Ovary (tissue), 9 donors: Measurements from ENCODE around the gene VPS11. TPM values are rescaled to one million over a fixed set of nuclear protein-coding genes. Genes with fewer than 3 reads are reported as not detected.
"Not testable (repeated sequence)": the region's sequence is repeated elsewhere in the genome, so short reads cannot be mapped to it uniquely, and the experiment has no call there.

Experiments
- DNase-seq, 5 donors: peaks; one replicate each; pipeline ENCODE4 v3.0.0-alpha.2; 2019 to 2020
- H3K27ac ChIP-seq, 2 donors: fragments of 200-600 bp; one replicate each; pipeline versions ENCODE4 v1.5.1 to v1.8.0; 2019 to 2022
- H3K27me3 ChIP-seq: fragments of 200-600 bp; one replicate; pipeline ENCODE4 v1.8.0; 2022
- H3K36me3 ChIP-seq: fragments of 200-600 bp; sonication (generic); one replicate; pipeline ENCODE4 v1.5.1; 2019
- H3K4me1 ChIP-seq: one replicate; pipeline ENCODE4 v1.8.1; 2013; ENCODE audit warnings: mild to moderate bottlenecking, moderate library complexity; ENCODE audit not compliant: insufficient read depth
- H3K4me3 ChIP-seq: fragments of 200-600 bp; sonication (generic); one replicate; pipeline ENCODE4 v1.5.1; 2017
- H3K9me3 ChIP-seq, 2 donors: fragments of 200-600 bp in 1 of 2; sonication (generic) in 1 of 2; one replicate each; pipeline versions ENCODE4 v1.5.1 to v1.8.1; 2013 to 2019; ENCODE audit warnings: mild to moderate bottlenecking in 1 of 2, moderate library complexity in 1 of 2
- EP300 ChIP-seq: sonication (generic); formaldehyde crosslinking; IDR thresholded peaks from one replicate; pipeline ENCODE4 v1.6.1; 2017; ENCODE audit warnings: antibody characterized with exemption
- POLR2A ChIP-seq: fragments of 450-650 bp; IDR thresholded peaks from one replicate; pipeline ENCODE4 v1.6.1; 2017; ENCODE audit warnings: antibody characterized with exemption, mild to moderate bottlenecking, moderate library complexity
- WGBS, 3 donors: extraction: QIAGEN DNeasy Blood & Tissue Kit in 1 of 3; methylation state at CpG; one replicate each; pipeline versions ENCODE4 v1.1.5 to v1.1.7; 2013 to 2017; 5-methylcytosine and 5-hydroxymethylcytosine counted together
- intact Hi-C, 4 donors: fragments of 100-400 bp; cut with DNase I; formaldehyde crosslinking; loops; one replicate each; pipeline versions ENCODE4 v1.11.0 to v1.15.1; 2022 to 2023
- polyA plus RNA-seq, 2 donors: library from polyadenylated mRNA; stranded (reverse); fragments of 200-250 nt in 1 of 2; fragments of 350-450 nt in 1 of 2; fragmentation: Illumina TruSeq in 1 of 2; extraction: RNeasy Lipid Tissue Mini Kit (QIAGEN cat#74804) in 1 of 2; gene quantifications; one replicate each; pipeline ENCODE4 v1.2.3, GENCODE V29; 2013 to 2014
- total RNA-seq, 7 donors: library from RNA; depleted of rRNA in 2 of 7; stranded (reverse); fragments of >200 nt in 2 of 7; fragmentation: NEBNext Ultra II Directional in 3 of 7; extraction: Animal tissue kit (Norgen Biotek cat#: 25700) in 3 of 7; gene quantifications; one replicate each; pipeline versions ENCODE4 v1.1.0 to v1.2.4, GENCODE V29; 2016 to 2023
- TF ChIP-seq, protein P1 (sequence below), 3 donors: fragments of 450-650 bp in 2 of 3; fragments of 200-600 bp in 1 of 3; IDR thresholded peaks; one replicate each; pipeline versions ENCODE4 v1.5.1 to v1.8.0; 2016 to 2022; ENCODE audit warnings: antibody characterized with exemption in 3 of 3, mild to moderate bottlenecking in 1 of 3
- donor health status: DM: no; HTN: no; CAD: no; lungs with moderate emphysema.
- donor health status: DM: no; HTN: no; CAD: no.
- donor health status: Bipolar disorder and iron deficiency.
- donor health status: DM: yes; HTN: yes; CAD: no.
- donor health status: DM: no; HTN: no; CAD: no.
- donor health status: DM: yes; HTN: yes; CAD: no.

VPS11 gene
- total and polyA plus RNA-seq, 9 donors = 24.3 to 47.8 (median 35.8) TPM

DNA sequence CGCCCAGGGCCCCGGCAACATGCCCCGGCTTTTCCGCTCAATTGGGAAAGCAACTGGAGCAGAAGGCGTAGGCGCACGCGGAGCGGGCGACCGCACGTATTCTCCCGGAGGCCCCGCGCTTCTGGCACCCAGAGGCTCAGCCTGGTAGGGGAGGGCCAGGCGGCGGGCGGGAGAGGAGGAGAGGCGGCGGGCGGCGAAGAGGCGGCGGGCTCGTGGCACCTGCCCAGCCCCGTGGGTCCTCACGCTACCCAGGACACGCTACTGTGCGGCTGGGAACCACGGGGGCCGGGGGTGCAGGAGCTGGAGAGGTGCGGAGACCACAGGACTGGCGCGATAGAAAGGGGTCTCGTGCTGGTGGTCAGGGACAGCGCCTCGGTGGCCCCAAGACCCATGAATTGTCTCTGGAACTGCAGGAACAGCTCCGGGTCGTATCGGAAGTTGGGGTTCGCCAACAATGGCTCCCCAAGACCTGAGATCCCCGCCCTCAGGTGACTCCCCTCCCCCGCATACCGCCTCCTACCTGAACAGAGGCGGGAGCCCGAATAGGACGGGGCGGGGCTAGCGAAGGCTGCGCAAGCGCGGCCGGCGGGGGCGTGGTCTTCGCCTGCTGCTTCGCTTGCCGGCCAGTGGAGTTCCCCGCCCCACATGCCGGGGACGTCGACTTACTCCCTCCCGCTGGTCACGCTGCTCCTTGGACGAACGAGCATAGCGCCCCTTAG is 37.1 kb upstream of the VPS11 start, which contains the start of gene SLC37A4:
TSS of gene SLC37A4 (minus strand) at position 549 of the 719 bp plus-strand sequence.
- Histone ChIP-seq H3K36me3 (no peaks in the 10 kb centered on the region), H3K27me3 (no peaks in the 10 kb centered on the region), H3K9me3 (no peaks in the 10 kb centered on the region), H3K4me3 (peak within 1 kb of the TSS; percentile 53), H3K27ac (peak within 1 kb of the TSS; percentile 18 to 68), H3K4me1 (peaks cover 2% of the 10 kb centered on the region)
- intact Hi-C loops = loop anchor here in 1 of 4 donors (10.0 kb wide), 1 partner anchor 164 kb away; no protein-coding TSS in a partner anchor
- peak; percentile 96 to 98 (median 98) for DNase-seq
- TF ChIP-seq, protein P1, sequence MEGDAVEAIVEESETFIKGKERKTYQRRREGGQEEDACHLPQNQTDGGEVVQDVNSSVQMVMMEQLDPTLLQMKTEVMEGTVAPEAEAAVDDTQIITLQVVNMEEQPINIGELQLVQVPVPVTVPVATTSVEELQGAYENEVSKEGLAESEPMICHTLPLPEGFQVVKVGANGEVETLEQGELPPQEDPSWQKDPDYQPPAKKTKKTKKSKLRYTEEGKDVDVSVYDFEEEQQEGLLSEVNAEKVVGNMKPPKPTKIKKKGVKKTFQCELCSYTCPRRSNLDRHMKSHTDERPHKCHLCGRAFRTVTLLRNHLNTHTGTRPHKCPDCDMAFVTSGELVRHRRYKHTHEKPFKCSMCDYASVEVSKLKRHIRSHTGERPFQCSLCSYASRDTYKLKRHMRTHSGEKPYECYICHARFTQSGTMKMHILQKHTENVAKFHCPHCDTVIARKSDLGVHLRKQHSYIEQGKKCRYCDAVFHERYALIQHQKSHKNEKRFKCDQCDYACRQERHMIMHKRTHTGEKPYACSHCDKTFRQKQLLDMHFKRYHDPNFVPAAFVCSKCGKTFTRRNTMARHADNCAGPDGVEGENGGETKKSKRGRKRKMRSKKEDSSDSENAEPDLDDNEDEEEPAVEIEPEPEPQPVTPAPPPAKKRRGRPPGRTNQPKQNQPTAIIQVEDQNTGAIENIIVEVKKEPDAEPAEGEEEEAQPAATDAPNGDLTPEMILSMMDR (IDR thresholded peaks at IDR 0.05) = peak; percentile 78 to 94 (median 92)
- TF ChIP-seq POLR2A = no peak
- 0% methylated on average over 54 to 67 of the region's 67 CpGs for WGBS, 3 donors

DNA sequence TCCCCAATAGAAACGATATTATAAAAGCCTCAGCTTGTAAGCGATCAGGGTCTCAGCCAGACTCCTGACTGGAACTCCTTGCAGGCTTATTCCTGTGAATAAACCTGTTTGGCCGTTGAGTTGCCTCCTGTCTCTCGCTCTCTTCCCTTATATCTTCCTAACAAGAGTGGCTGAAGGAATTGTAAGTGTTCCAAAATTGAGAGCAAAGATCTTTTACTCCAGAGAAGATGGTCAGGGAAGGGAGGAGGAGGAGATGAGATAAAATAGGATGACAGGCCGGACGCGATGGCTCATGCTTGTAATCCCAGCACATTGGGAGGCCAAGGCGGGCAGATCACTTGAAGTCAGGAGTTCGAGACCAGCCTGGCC is 35.7 kb upstream of the VPS11 start:
- Histone ChIP-seq H3K9me3 (no peaks in the 10 kb centered on the region), H3K4me1 (peaks cover 2% of the 10 kb centered on the region), H3K27ac (no peak overlapping the region), H3K27me3 (no peaks in the 10 kb centered on the region), H3K4me3 (no peak overlapping the region), H3K36me3 (no peaks in the 10 kb centered on the region)
- no peak for DNase-seq
- 61 to 70% (median 69%) methylated on average over 8 to 9 of the region's 9 CpGs for WGBS, 3 donors
- intact Hi-C loops = loop anchor here in 1 of 4 donors (10.0 kb wide), 1 partner anchor 163 kb away; no protein-coding TSS in a partner anchor
- no peak for TF ChIP-seq POLR2A
- TF ChIP-seq, protein P1 (IDR thresholded peaks at IDR 0.05) = no peak
- no peak for TF ChIP-seq EP300

DNA sequence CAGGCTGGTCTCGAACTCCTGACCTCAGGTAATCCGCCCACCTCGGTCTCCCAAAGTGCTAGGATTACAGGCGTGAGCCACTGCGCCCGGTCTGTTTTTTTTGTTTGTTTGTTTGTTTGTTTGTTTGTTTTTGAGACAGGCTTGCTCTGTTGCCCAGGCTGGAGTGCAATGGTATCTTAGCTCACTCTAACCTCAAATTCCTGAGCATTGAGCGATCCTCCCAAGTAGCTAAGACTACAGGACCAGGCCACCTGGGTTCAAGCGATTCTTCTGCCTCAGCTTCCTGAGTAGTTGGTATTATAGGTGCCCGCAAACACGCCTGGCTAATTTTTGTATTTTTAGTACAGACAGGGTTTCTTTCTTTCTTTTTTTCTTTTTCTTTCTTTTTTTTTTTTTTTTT is 34.2 kb upstream of the VPS11 start:
- H3K4me3 ChIP-seq, H3K4me1 ChIP-seq, H3K27me3 ChIP-seq, H3K27ac ChIP-seq, DNase-seq, H3K9me3 ChIP-seq, H3K36me3 ChIP-seq: not testable (repeated sequence)
- intact Hi-C loops = loop anchor here in 1 of 4 donors (10.0 kb wide), 1 partner anchor 161 kb away; no protein-coding TSS in a partner anchor
- 79 to 81% (median 79%) methylated on average over 10 of the region's 10 CpGs for WGBS, 3 donors

DNA sequence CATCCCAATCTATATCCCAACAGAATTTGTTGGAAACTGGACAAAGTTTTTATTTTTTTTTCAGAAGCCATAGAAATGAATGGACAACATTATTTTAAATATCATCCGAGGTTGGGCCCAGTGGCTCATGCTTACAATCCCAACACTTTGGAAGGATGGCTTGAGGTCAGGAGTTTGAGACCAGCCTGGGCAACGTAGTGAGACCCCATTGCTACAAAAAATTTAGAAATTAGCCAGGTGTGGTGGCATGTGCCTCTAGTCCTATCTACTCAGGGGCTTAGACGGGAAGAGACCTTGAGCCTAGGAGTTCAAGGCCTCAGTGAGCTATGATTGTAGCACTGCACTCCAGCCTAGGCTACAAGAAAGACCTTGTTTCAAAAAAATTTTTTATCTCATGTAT is 32.8 kb upstream of the VPS11 start:
- H3K4me3 ChIP-seq = no peak overlapping the region
- whole genome bisulfite sequencing, 3 donors = 56 to 72% (median 60%) methylated on average over 3 of the region's 3 CpGs
- H3K9me3 ChIP-seq = no peaks in the 10 kb centered on the region
- no peak overlapping the region for H3K27ac ChIP-seq
- DNase-seq = no peak
- intact Hi-C loops = loop anchor here in 1 of 4 donors (10.0 kb wide), 1 partner anchor 160 kb away; no protein-coding TSS in a partner anchor
- TF ChIP-seq POLR2A = no peak
- no peak for TF ChIP-seq EP300
- H3K4me1 ChIP-seq = peaks cover 2% of the 10 kb centered on the region
- no peaks in the 10 kb centered on the region for H3K27me3 ChIP-seq
- H3K36me3 ChIP-seq = no peaks in the 10 kb centered on the region

DNA sequence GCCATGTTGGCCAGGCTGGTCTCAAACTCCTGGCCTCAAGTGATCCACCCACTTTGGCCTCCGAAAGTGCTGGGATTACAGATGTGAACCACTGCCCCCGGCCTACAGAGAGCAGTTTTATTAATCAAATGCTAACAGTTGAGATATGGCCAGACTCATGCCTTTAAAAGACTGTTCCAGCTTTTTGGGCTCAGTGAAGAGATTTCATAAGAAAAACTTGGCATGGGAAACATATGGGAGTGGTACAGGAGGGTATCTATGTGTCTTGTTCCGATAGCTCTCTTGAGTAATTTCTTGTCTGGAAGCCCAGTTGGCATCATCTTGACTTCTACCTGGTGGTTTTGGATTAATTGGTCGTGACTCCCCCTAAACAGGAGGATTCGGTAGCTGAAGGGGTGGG is 28.7 kb upstream of the VPS11 start:
- TF ChIP-seq EP300 (no peak), POLR2A (no peak)
- TF ChIP-seq, protein P1 (IDR thresholded peaks at IDR 0.05) = no peak
- H3K9me3 ChIP-seq = no peaks in the 10 kb centered on the region
- no peak overlapping the region for H3K27ac ChIP-seq
- no peaks in the 10 kb centered on the region for H3K36me3 ChIP-seq
- H3K4me1 ChIP-seq = no peaks in the 10 kb centered on the region
- WGBS, 3 donors = 69 to 74% (median 71%) methylated on average over 5 of the region's 5 CpGs
- no peak overlapping the region for H3K4me3 ChIP-seq
- intact Hi-C loops = loop anchor here in 1 of 4 donors (10.0 kb wide), 1 partner anchor 156 kb away; no protein-coding TSS in a partner anchor
- DNase-seq = no peak
- H3K27me3 ChIP-seq = no peaks in the 10 kb centered on the region

DNA sequence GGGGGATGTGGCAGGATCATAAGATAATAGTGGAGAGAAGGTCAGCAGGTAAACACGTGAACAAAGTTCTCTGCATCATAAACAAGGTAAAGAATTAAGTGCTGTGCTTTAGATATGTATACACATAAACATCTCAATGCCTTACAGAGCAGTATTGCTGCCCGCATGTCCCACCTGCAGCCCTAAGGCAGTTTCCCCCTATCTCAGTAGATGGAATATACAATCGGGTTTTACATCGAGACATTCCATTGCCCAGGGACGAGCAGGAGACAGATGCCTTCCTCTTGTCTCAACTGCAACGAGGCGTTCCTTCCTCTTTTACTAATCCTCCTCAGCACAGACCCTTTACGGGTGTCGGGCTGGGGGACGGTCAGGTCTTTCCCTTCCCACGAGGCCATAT is 28.1 kb upstream of the VPS11 start:
- H3K9me3 ChIP-seq, H3K27ac ChIP-seq, H3K27me3 ChIP-seq, H3K4me1 ChIP-seq, H3K36me3 ChIP-seq, H3K4me3 ChIP-seq, DNase-seq: not testable (repeated sequence)
- 36 to 41% (median 38%) methylated on average over 11 of the region's 11 CpGs for WGBS, 3 donors
- intact Hi-C loops = loop anchor here in 1 of 4 donors (10.0 kb wide), 1 partner anchor 155 kb away; no protein-coding TSS in a partner anchor
